Glutamatergic neuron (in vitro differentiated cells): ENCODE data around the gene ZYX. TPM values are rescaled to one million over a fixed set of nuclear protein-coding genes. Genes with fewer than 3 reads are reported as not detected.

Experiments
- DNase-seq: peaks from one replicate; pipeline ENCODE4 v3.0.0; 2022
- H3K27ac Mint-ChIP-seq: one replicate; pipeline ENCODE4 v1.8.0; 2020; ENCODE audit warnings: mild to moderate bottlenecking, mixed read lengths, inconsistent platforms; ENCODE audit not compliant: unreplicated experiment
- H3K27me3 Mint-ChIP-seq: one replicate; pipeline ENCODE4 v1.8.0; 2020; ENCODE audit warnings: mild to moderate bottlenecking, moderate library complexity, mixed read lengths, inconsistent platforms; ENCODE audit not compliant: unreplicated experiment
- H3K36me3 Mint-ChIP-seq: one replicate; pipeline ENCODE4 v1.8.0; 2020; ENCODE audit warnings: mild to moderate bottlenecking, mixed read lengths, inconsistent platforms; ENCODE audit not compliant: unreplicated experiment
- H3K4me1 Mint-ChIP-seq: one replicate; pipeline ENCODE4 v1.8.0; 2020; ENCODE audit warnings: mild to moderate bottlenecking, low read depth, mixed read lengths, inconsistent platforms; ENCODE audit not compliant: unreplicated experiment
- H3K4me3 Mint-ChIP-seq: one replicate; pipeline ENCODE4 v1.8.0; 2020; ENCODE audit warnings: mild to moderate bottlenecking, mixed read lengths, inconsistent platforms; ENCODE audit not compliant: unreplicated experiment
- H3K9me3 Mint-ChIP-seq: one replicate; pipeline ENCODE4 v1.8.0; 2020; ENCODE audit warnings: mild to moderate bottlenecking, moderate library complexity, mixed read lengths, inconsistent platforms; ENCODE audit not compliant: unreplicated experiment
- CTCF ChIP-seq: fragments of 200-600 bp; sonication (generic); IDR thresholded peaks from one replicate; pipeline ENCODE4 v1.5.0; 2021; ENCODE audit not compliant: partially characterized antibody, unreplicated experiment
- total RNA-seq: library from RNA; stranded (reverse); fragmentation: NEBNext Ultra II Directional; extraction: Animal tissue kit (Norgen Biotek cat#: 25700); gene quantifications from one replicate; pipeline ENCODE4 v1.2.1, GENCODE V29; 2021; ENCODE audit not compliant: unreplicated experiment

The ZYX gene
- total RNA-seq, 1 donor from 2014 or later: 163 TPM

GRCh38 chr7:143375298-143376034, 5.7 kb upstream of the ZYX start:
- peaks cover 4% of the 10 kb centered on the region for H3K27me3 Mint-ChIP-seq
- no peak overlapping the region for H3K4me3 Mint-ChIP-seq
- DNase-seq: no peak
- TF ChIP-seq CTCF: no peak
- no peak overlapping the region for H3K27ac Mint-ChIP-seq
- peaks cover 11% of the 10 kb centered on the region for H3K9me3 Mint-ChIP-seq
- peaks cover 36% of the 10 kb centered on the region for H3K4me1 Mint-ChIP-seq
- no peaks in the 10 kb centered on the region for H3K36me3 Mint-ChIP-seq

GRCh38 chr7:143376396-143376795, 4.7 kb upstream of the ZYX start:
- Mint-ChIP-seq H3K27ac (no peak overlapping the region), H3K36me3 (no peaks in the 10 kb centered on the region), H3K4me3 (no peak overlapping the region), H3K9me3 (peaks cover 8% of the 10 kb centered on the region), H3K27me3 (peaks cover 4% of the 10 kb centered on the region), H3K4me1 (peaks cover 36% of the 10 kb centered on the region)
- TF ChIP-seq CTCF: no peak
- DNase-seq: no peak

GRCh38 chr7:143379611-143380259, 1.4 kb upstream of the ZYX start:
- Mint-ChIP-seq H3K4me3 (peak overlapping the region; percentile 88), H3K36me3 (no peaks in the 10 kb centered on the region), H3K27me3 (peaks cover 4% of the 10 kb centered on the region), H3K4me1 (peaks cover 23% of the 10 kb centered on the region), H3K27ac (peak overlapping the region; percentile 75), H3K9me3 (peaks cover 10% of the 10 kb centered on the region)
- no peak for TF ChIP-seq CTCF
- DNase-seq: no peak

- DNase-seq: peak; percentile 92
- peak overlapping the region; percentile 88 for H3K4me3 Mint-ChIP-seq
- no peaks in the 10 kb centered on the region for H3K36me3 Mint-ChIP-seq
- H3K4me1 Mint-ChIP-seq: peaks cover 18% of the 10 kb centered on the region
- peak overlapping the region; percentile 75 for H3K27ac Mint-ChIP-seq
- H3K9me3 Mint-ChIP-seq: peaks cover 10% of the 10 kb centered on the region
- H3K27me3 Mint-ChIP-seq: peaks cover 4% of the 10 kb centered on the region
- TF ChIP-seq CTCF: peak; percentile 96
Measured at GRCh38 chr7:143380260-143380645, 892 bp upstream of the ZYX start.
